GM12801 (cell line): ENCODE results near the gene CENPP.

Experiments used
- TF ChIP-seq, protein P1 (sequence below): IDR thresholded peaks from one replicate; pipeline ENCODE4 v1.5.1; 2011; ENCODE audit warnings: control low read depth; ENCODE audit not compliant: insufficient read length; ENCODE audit errors: extremely low read depth

CENPP gene

GRCh38 chr9:92598382-92598781 lies 272.6 kb downstream of the CENPP start:
- TF ChIP-seq, protein P1, sequence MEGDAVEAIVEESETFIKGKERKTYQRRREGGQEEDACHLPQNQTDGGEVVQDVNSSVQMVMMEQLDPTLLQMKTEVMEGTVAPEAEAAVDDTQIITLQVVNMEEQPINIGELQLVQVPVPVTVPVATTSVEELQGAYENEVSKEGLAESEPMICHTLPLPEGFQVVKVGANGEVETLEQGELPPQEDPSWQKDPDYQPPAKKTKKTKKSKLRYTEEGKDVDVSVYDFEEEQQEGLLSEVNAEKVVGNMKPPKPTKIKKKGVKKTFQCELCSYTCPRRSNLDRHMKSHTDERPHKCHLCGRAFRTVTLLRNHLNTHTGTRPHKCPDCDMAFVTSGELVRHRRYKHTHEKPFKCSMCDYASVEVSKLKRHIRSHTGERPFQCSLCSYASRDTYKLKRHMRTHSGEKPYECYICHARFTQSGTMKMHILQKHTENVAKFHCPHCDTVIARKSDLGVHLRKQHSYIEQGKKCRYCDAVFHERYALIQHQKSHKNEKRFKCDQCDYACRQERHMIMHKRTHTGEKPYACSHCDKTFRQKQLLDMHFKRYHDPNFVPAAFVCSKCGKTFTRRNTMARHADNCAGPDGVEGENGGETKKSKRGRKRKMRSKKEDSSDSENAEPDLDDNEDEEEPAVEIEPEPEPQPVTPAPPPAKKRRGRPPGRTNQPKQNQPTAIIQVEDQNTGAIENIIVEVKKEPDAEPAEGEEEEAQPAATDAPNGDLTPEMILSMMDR, result no peak

GRCh38 chr9:92599938-92600461 lies 274.2 kb downstream of the CENPP start:
- TF ChIP-seq, protein P1, result no peak

DNA sequence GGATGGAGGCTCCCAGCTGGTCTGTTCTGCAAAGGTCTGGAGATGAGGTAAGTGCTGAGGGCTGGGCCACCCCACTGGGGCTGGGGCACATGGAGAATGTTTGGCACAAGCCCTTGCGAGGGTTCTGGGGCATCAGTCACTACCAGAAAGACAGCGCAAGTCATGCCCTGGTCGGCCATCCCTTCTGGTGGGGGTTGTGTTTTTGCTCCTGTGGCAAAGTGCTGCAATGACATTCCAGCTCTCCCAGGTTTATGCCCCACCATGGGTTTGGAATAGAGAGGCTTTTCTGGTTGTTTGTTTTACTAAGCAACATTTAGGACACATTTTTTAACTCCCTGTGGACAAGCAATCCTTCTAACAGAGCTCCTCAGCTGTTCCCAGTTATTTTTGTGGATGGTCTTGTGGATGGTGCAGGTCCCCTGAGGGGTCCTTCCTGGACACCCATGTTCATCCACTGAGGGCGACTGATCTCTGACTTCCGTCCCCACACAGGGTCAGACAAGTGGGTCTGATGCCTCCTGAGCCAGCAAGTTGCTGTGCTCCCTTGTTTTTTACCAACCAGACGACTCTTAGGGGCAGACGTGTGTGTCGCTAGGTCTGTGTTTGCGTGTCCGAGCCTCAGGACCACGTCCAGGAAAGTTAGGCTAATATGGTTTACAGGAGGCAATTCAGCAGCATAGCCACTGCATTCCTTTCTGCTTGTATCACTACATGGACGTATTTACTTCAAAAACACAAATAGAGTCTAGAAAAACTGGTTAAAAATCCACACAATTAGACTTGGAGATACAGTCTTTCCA lies 274.9 kb downstream of the CENPP start:
- TF ChIP-seq, protein P1, result no peak

DNA sequence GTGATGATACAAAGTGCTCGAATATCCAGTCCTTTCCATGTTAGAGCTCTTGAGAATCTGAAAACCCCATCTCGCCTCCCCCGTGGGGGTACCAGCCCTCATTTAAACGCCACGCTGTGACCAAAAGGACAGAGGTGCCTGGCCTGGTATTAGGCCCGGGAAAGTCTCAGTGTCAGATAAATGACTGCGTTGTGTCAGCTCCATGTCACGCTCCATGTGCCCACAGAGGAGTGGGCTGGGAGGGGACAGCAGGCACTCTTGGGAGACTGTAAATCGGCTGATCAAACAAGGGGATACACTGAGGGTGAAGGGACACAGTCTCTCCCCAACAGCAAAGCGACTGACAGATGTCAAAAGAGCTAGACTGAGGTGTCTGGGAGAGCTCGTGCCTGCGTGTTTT lies 275.7 kb downstream of the CENPP start:
- TF ChIP-seq, protein P1, result no peak

DNA sequence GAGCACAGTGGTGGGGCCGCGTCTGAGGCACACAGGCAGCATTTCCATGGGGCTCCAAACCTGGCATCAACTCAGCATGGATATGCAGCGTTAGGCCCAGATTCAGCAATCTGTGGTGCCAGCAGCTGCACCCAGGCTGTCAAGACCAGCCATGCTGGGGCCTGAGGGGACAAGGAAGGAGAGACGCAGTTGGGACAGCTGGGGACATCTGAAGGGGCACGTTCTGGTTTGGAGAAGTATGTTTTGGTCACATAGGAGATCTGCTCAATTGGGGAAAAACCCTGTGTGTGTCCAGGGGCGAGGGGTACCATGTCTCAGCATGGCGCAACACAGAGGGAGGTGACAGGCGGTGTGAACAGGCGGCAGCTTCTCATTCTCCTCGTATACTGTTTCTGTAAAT lies 276.7 kb downstream of the CENPP start:
- TF ChIP-seq, protein P1, result no peak

DNA sequence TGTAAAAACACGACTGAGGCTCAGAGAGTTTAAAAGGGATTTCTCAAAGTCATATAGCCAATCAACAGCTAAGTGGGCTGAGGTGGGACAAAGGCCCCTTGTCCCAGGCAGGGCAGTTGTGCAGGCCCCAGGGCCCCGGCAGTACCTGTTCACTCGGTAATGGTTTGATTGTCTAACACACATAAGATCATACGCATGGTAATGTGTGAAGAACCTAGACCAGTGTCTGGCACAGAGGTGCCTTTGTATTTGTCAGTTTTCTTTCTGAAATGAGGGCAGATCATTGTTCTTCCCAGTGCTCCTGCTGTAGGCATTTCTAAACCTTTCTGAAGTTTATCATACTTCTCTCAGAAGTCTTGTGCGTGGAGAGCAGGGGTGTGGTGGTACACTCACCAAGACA lies 277.3 kb downstream of the CENPP start:
- TF ChIP-seq, protein P1, result no peak

GRCh38 chr9:92603990-92604389 lies 278.2 kb downstream of the CENPP start:
- TF ChIP-seq, protein P1, result no peak
